ENCODE measurements around the gene STON2.

STON2 gene

GRCh38 chr14:81319946-81320345 lies 80.2 kb downstream of the STON2 start:
- Histone ChIP-seq H3K27me3 (ENCODE audit: insufficient read depth, insufficient read length) (no peaks in the 10 kb centered on the region), H3K36me3 (ENCODE audit: insufficient read depth, insufficient read length, low read length) (peaks cover 16% of the 10 kb centered on the region), H3K4me3 (ENCODE audit: insufficient read length, low read depth) (no peak overlapping the region), H3K9me3 (ENCODE audit: insufficient read depth, low read length) (peaks cover 16% of the 10 kb centered on the region; the same call in 1 of the 2 replicates), H3K9ac (ENCODE audit: insufficient read length, low read depth) (no peak overlapping the region), H3K4me1 (ENCODE audit: insufficient read depth, insufficient read length) (no peaks in the 10 kb centered on the region)
- no peak for TF ChIP-seq ZNF274 (IDR thresholded peaks at IDR 0.05; ENCODE audit: low read depth, low read length)
- no peak for TF ChIP-seq SUZ12 (IDR thresholded peaks at IDR 0.05; ENCODE audit: extremely low read depth, insufficient read depth, insufficient read length)
- TF ChIP-seq YY1 (IDR thresholded peaks at IDR 0.05; ENCODE audit: insufficient read depth, insufficient read length), result no peak
- no peak for DNase-seq (ENCODE audit: low read depth, low spot score)

GRCh38 chr14:81319314-81319713 lies 80.8 kb downstream of the STON2 start:
- Histone ChIP-seq H3K4me1 (ENCODE audit: insufficient read depth, insufficient read length) (no peaks in the 10 kb centered on the region), H3K4me3 (ENCODE audit: insufficient read length, low read depth) (no peak overlapping the region), H3K36me3 (ENCODE audit: insufficient read depth, insufficient read length, low read length) (peaks cover 16% of the 10 kb centered on the region), H3K27me3 (ENCODE audit: insufficient read depth, insufficient read length) (no peaks in the 10 kb centered on the region), H3K9ac (ENCODE audit: insufficient read length, low read depth) (no peak overlapping the region), H3K9me3 (ENCODE audit: insufficient read depth, low read length) (peaks cover 16% of the 10 kb centered on the region; the same call in 1 of the 2 replicates)
- no peak for TF ChIP-seq SUZ12 (IDR thresholded peaks at IDR 0.05; ENCODE audit: extremely low read depth, insufficient read depth, insufficient read length)
- TF ChIP-seq YY1 (IDR thresholded peaks at IDR 0.05; ENCODE audit: insufficient read depth, insufficient read length), result no peak
- no peak for TF ChIP-seq ZNF274 (IDR thresholded peaks at IDR 0.05; ENCODE audit: low read depth, low read length)
- no peak for DNase-seq (ENCODE audit: low read depth, low spot score)

- TF ChIP-seq SUZ12 (IDR thresholded peaks at IDR 0.05; ENCODE audit: extremely low read depth, insufficient read depth, insufficient read length) (no peak), YY1 (IDR thresholded peaks at IDR 0.05; ENCODE audit: insufficient read depth, insufficient read length) (no peak), ZNF274 (IDR thresholded peaks at IDR 0.05; ENCODE audit: low read depth, low read length) (no peak)
- Histone ChIP-seq H3K36me3 (ENCODE audit: insufficient read depth, insufficient read length, low read length) (peaks cover 7% of the 10 kb centered on the region), H3K27me3 (ENCODE audit: insufficient read depth, insufficient read length) (no peaks in the 10 kb centered on the region), H3K4me1 (ENCODE audit: insufficient read depth, insufficient read length) (no peaks in the 10 kb centered on the region), H3K9ac (ENCODE audit: insufficient read length, low read depth) (no peak overlapping the region), H3K4me3 (ENCODE audit: insufficient read length, low read depth) (no peak overlapping the region), H3K9me3 (ENCODE audit: insufficient read depth, low read length) (peaks cover 10% of the 10 kb centered on the region; the same call in 1 of the 2 replicates)
- peak; percentile 70 for DNase-seq (ENCODE audit: low read depth, low spot score)
Observed at GRCh38 chr14:81315341-81315740, 84.8 kb downstream of the STON2 start.

GRCh38 chr14:81314443-81315175 lies 85.5 kb downstream of the STON2 start:
- H3K4me3 ChIP-seq (ENCODE audit: insufficient read length, low read depth), result no peak overlapping the region
- no peak for DNase-seq (ENCODE audit: low read depth, low spot score)
- H3K27me3 ChIP-seq (ENCODE audit: insufficient read depth, insufficient read length), result no peaks in the 10 kb centered on the region
- H3K9ac ChIP-seq (ENCODE audit: insufficient read length, low read depth), result no peak overlapping the region
- H3K9me3 ChIP-seq (ENCODE audit: insufficient read depth, low read length), result peaks cover 4% of the 10 kb centered on the region; the same call in 1 of the 2 replicates
- H3K4me1 ChIP-seq (ENCODE audit: insufficient read depth, insufficient read length), result no peaks in the 10 kb centered on the region
- H3K36me3 ChIP-seq (ENCODE audit: insufficient read depth, insufficient read length, low read length), result peaks cover 3% of the 10 kb centered on the region
- TF ChIP-seq YY1 (IDR thresholded peaks at IDR 0.05; ENCODE audit: insufficient read depth, insufficient read length) (no peak), ZNF274 (IDR thresholded peaks at IDR 0.05; ENCODE audit: low read depth, low read length) (no peak), SUZ12 (IDR thresholded peaks at IDR 0.05; ENCODE audit: extremely low read depth, insufficient read depth, insufficient read length) (no peak)

- Histone ChIP-seq H3K4me3 (ENCODE audit: insufficient read length, low read depth) (no peak overlapping the region), H3K36me3 (ENCODE audit: insufficient read depth, insufficient read length, low read length) (peaks cover 2% of the 10 kb centered on the region), H3K9ac (ENCODE audit: insufficient read length, low read depth) (no peak overlapping the region), H3K4me1 (ENCODE audit: insufficient read depth, insufficient read length) (no peaks in the 10 kb centered on the region), H3K9me3 (ENCODE audit: insufficient read depth, low read length) (peaks cover 4% of the 10 kb centered on the region; the same call in 1 of the 2 replicates), H3K27me3 (ENCODE audit: insufficient read depth, insufficient read length) (no peaks in the 10 kb centered on the region)
- no peak for TF ChIP-seq SUZ12 (IDR thresholded peaks at IDR 0.05; ENCODE audit: extremely low read depth, insufficient read depth, insufficient read length)
- no peak for TF ChIP-seq YY1 (IDR thresholded peaks at IDR 0.05; ENCODE audit: insufficient read depth, insufficient read length)
- no peak for TF ChIP-seq ZNF274 (IDR thresholded peaks at IDR 0.05; ENCODE audit: low read depth, low read length)
- DNase-seq (ENCODE audit: low read depth, low spot score), result no peak
Observed at GRCh38 chr14:81313775-81314429, 86.2 kb downstream of the STON2 start.

- Histone ChIP-seq H3K9me3 (ENCODE audit: insufficient read depth, low read length) (0 out of 2 replicates have a peak, but pooled peaks cover 4% of the 10 kb centered on the region), H3K9ac (ENCODE audit: insufficient read length, low read depth) (no peak overlapping the region), H3K27me3 (ENCODE audit: insufficient read depth, insufficient read length) (no peaks in the 10 kb centered on the region), H3K36me3 (ENCODE audit: insufficient read depth, insufficient read length, low read length) (no peaks in the 10 kb centered on the region), H3K4me1 (ENCODE audit: insufficient read depth, insufficient read length) (no peaks in the 10 kb centered on the region), H3K4me3 (ENCODE audit: insufficient read length, low read depth) (no peak overlapping the region)
- TF ChIP-seq ZNF274 (IDR thresholded peaks at IDR 0.05; ENCODE audit: low read depth, low read length) (no peak), YY1 (IDR thresholded peaks at IDR 0.05; ENCODE audit: insufficient read depth, insufficient read length) (no peak), SUZ12 (IDR thresholded peaks at IDR 0.05; ENCODE audit: extremely low read depth, insufficient read depth, insufficient read length) (no peak)
- no peak for DNase-seq (ENCODE audit: low read depth, low spot score)
Observed at GRCh38 chr14:81313200-81313599, 86.9 kb downstream of the STON2 start.

- Histone ChIP-seq H3K9ac (ENCODE audit: insufficient read length, low read depth) (no peak overlapping the region), H3K4me1 (ENCODE audit: insufficient read depth, insufficient read length) (no peaks in the 10 kb centered on the region), H3K4me3 (ENCODE audit: insufficient read length, low read depth) (no peak overlapping the region), H3K36me3 (ENCODE audit: insufficient read depth, insufficient read length, low read length) (no peaks in the 10 kb centered on the region), H3K9me3 (ENCODE audit: insufficient read depth, low read length) (0 out of 2 replicates have a peak, but pooled peaks cover 4% of the 10 kb centered on the region), H3K27me3 (ENCODE audit: insufficient read depth, insufficient read length) (no peaks in the 10 kb centered on the region)
- DNase-seq (ENCODE audit: low read depth, low spot score), result no peak
- TF ChIP-seq ZNF274 (IDR thresholded peaks at IDR 0.05; ENCODE audit: low read depth, low read length) (no peak), YY1 (IDR thresholded peaks at IDR 0.05; ENCODE audit: insufficient read depth, insufficient read length) (no peak), SUZ12 (IDR thresholded peaks at IDR 0.05; ENCODE audit: extremely low read depth, insufficient read depth, insufficient read length) (no peak)
Observed at GRCh38 chr14:81312289-81312876, 87.7 kb downstream of the STON2 start.

All from NT2/D1 (cell line).